GM06990 (cell line): ENCODE results near the gene KIAA0040.

ENCODE experiments used
- DNase-seq: peaks from one replicate; pipeline ENCODE4 v3.0.0-alpha.2; 2011; ENCODE audit not compliant: insufficient read length; ENCODE audit errors: extremely low read depth
- H3K27me3 ChIP-seq: replicated peaks from 2 replicates; pipeline ENCODE4 v1.6.0; 2011; ENCODE audit warnings: low read length; ENCODE audit not compliant: control insufficient read depth, insufficient read depth
- H3K36me3 ChIP-seq: 2 replicates; pipeline ENCODE4 v1.5.1; 2011; ENCODE audit warnings: low read length; ENCODE audit not compliant: control insufficient read depth, insufficient read depth
- H3K4me3 ChIP-seq: replicated peaks from 2 replicates; pipeline ENCODE4 v1.5.1; 2011; ENCODE audit warnings: low read depth, mild to moderate bottlenecking, control low read depth, low read length
- CTCF ChIP-seq: IDR thresholded peaks from 2 replicates; pipeline ENCODE4 v1.5.1; 2011; ENCODE audit warnings: low read length, control low read depth, mild to moderate bottlenecking, inconsistent platforms; ENCODE audit not compliant: insufficient read depth, poor library complexity, severe bottlenecking

The KIAA0040 gene

GRCh38 chr1:175200678-175201521 is 8.3 kb upstream of the KIAA0040 start:
- H3K4me3 ChIP-seq = no peak overlapping the region

GRCh38 chr1:175198332-175198731 is 5.8 kb upstream of the KIAA0040 start:
- no peak overlapping the region for H3K4me3 ChIP-seq
- TF ChIP-seq CTCF = no peak
- no peaks in the 10 kb centered on the region for H3K36me3 ChIP-seq
- no peaks in the 10 kb centered on the region for H3K27me3 ChIP-seq
- no peak for DNase-seq

More at GRCh38 chr1:175200678-175201521, 8.3 kb upstream of the KIAA0040 start:
- DNase-seq = no peak
- no peaks in the 10 kb centered on the region for H3K27me3 ChIP-seq
- no peak for TF ChIP-seq CTCF
- H3K36me3 ChIP-seq = no peaks in the 10 kb centered on the region

GRCh38 chr1:175197531-175197930 is 5.0 kb upstream of the KIAA0040 start:
- TF ChIP-seq CTCF = no peak
- DNase-seq = no peak
- H3K36me3 ChIP-seq = no peaks in the 10 kb centered on the region
- no peaks in the 10 kb centered on the region for H3K27me3 ChIP-seq
- H3K4me3 ChIP-seq = no peak overlapping the region

GRCh38 chr1:175195798-175196197 is 3.2 kb upstream of the KIAA0040 start:
- Histone ChIP-seq H3K27me3 (no peaks in the 10 kb centered on the region), H3K36me3 (no peaks in the 10 kb centered on the region), H3K4me3 (no peak overlapping the region)
- no peak for TF ChIP-seq CTCF
- DNase-seq = no peak

GRCh38 chr1:175195281-175195680 is 2.7 kb upstream of the KIAA0040 start:
- H3K27me3 ChIP-seq = no peaks in the 10 kb centered on the region
- DNase-seq = no peak
- no peak for TF ChIP-seq CTCF
- H3K36me3 ChIP-seq = no peaks in the 10 kb centered on the region
- H3K4me3 ChIP-seq = no peak overlapping the region
